A673 (cell line): ENCODE measurements around the gene MICAL3. TPM values are rescaled to one million over a fixed set of nuclear protein-coding genes. Genes with fewer than 3 reads are reported as not detected.

Experiments
- BruUV-seq: library from RNA; stranded (reverse); fragments of 400-500 nt; replicated peaks from 2 replicates; lab custom pipeline; 2021; lab: Mats Ljungman, UMichigan
- CTCF ChIA-PET: fragments of 300-600 bp; sonication (Branson Sonifier 250); formaldehyde crosslinking; loops from one replicate; lab custom pipeline; 2022; ENCODE audit warnings: antibody characterized with exemption; lab: Charles Lee
- POLR2A ChIA-PET: fragments of 300-600 bp; sonication (Branson Sonifier 250); formaldehyde crosslinking; loops from one replicate; lab custom pipeline; 2022; ENCODE audit warnings: antibody characterized with exemption; ENCODE audit not compliant: low non-redundant PET; lab: Charles Lee
- DNase-seq: peaks from one replicate; pipeline ENCODE4 v3.0.0-alpha.2; 2015; ENCODE audit warnings: low spot score
- H3K27ac ChIP-seq: fragments of 200-600 bp; sonication (generic); 2 replicates; pipeline ENCODE4 v1.5.1; 2016; ENCODE audit warnings: mixed run types, low read depth, mild to moderate bottlenecking, mixed read lengths, antibody characterized with exemption, low read length; ENCODE audit not compliant: poor library complexity, severe bottlenecking
- H3K27me3 ChIP-seq: fragments of 200-600 bp; sonication (generic); replicated peaks from 2 replicates; pipeline ENCODE4 v1.6.1; 2017; ENCODE audit warnings: mixed run types, low read depth, mild to moderate bottlenecking, mixed read lengths, antibody characterized with exemption, low read length; ENCODE audit not compliant: insufficient read depth, poor library complexity
- H3K36me3 ChIP-seq: fragments of 200-600 bp; sonication (generic); 2 replicates; pipeline ENCODE4 v1.6.1; 2016; ENCODE audit warnings: mixed run types, mild to moderate bottlenecking, mixed read lengths, antibody characterized with exemption, low read length; ENCODE audit not compliant: insufficient read depth, poor library complexity, severe bottlenecking
- H3K4me1 ChIP-seq: fragments of 200-600 bp; sonication (generic); 2 replicates; pipeline ENCODE4 v1.6.1; 2017; ENCODE audit warnings: mixed run types, mild to moderate bottlenecking, mixed read lengths, antibody characterized with exemption, low read length; ENCODE audit not compliant: insufficient read depth, poor library complexity, severe bottlenecking
- H3K4me3 ChIP-seq: fragments of 200-600 bp; sonication (generic); 2 replicates; pipeline ENCODE4 v1.5.1; 2016; ENCODE audit warnings: low read depth, mixed run types, mild to moderate bottlenecking, mixed read lengths, low read length; ENCODE audit not compliant: poor library complexity, severe bottlenecking
- H3K9me3 ChIP-seq: fragments of 200-600 bp; sonication (generic); 2 replicates; pipeline ENCODE4 v1.6.1; 2016; ENCODE audit warnings: mixed run types, low read depth, mild to moderate bottlenecking, mixed read lengths, antibody characterized with exemption, low read length; ENCODE audit not compliant: poor library complexity, severe bottlenecking
- EZH2 ChIP-seq: fragments of 200-600 bp; sonication (generic); IDR thresholded peaks from 2 replicates; pipeline ENCODE4 v1.6.1; 2017; ENCODE audit warnings: borderline replicate concordance, low read depth, mild to moderate bottlenecking, mixed read lengths, antibody characterized with exemption, low read length; ENCODE audit not compliant: poor library complexity, severe bottlenecking
- intact Hi-C: fragments of 100-400 bp; cut with micrococcal nuclease; formaldehyde crosslinking; loops from one replicate; pipeline ENCODE4 v1.10.0; 2022; ENCODE audit not compliant: unreplicated experiment
- total RNA-seq: library from RNA; stranded (reverse); gene quantifications from 2 replicates; pipeline ENCODE4 v1.2.3, GENCODE V29; 2021
- TF ChIP-seq, protein P1 (sequence below): fragments of 300-800, 200-600 bp; sonication (generic); conservative IDR thresholded peaks from 2 replicates; pipeline ENCODE4 v1.5.1; 2017; ENCODE audit warnings: low read depth, mild to moderate bottlenecking, antibody characterized with exemption, low read length, moderate library complexity, mixed read lengths

MICAL3 gene
- total RNA-seq, 1 experiment from 2014 or later: 63.6 TPM

DNA sequence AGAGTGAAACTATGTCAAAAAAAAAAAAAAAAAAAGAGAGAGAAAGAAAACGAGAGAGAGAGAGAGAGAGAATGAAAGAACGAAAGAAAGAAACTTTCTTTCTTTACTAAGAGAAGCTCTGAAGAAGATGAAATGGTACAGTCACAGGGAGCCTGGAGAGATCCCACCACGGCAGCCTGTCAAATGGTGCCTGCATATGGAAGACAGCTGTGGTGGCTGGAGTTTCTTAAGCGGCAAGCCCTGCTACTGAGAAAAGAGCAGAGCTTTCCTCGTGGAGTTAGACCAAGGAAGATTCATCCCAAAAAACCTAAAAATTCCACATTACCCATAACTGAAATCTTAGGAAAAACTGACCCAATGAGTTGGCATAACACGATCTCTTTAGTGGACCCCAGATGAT lies 66.7 kb downstream of the MICAL3 start:
- Histone ChIP-seq H3K9me3 (no peaks in the 10 kb centered on the region), H3K4me1 (no peaks in the 10 kb centered on the region), H3K27ac (no peak overlapping the region), H3K27me3 (no peaks in the 10 kb centered on the region), H3K4me3 (no peak overlapping the region), H3K36me3 (no peaks in the 10 kb centered on the region)
- TF ChIP-seq, protein P1, sequence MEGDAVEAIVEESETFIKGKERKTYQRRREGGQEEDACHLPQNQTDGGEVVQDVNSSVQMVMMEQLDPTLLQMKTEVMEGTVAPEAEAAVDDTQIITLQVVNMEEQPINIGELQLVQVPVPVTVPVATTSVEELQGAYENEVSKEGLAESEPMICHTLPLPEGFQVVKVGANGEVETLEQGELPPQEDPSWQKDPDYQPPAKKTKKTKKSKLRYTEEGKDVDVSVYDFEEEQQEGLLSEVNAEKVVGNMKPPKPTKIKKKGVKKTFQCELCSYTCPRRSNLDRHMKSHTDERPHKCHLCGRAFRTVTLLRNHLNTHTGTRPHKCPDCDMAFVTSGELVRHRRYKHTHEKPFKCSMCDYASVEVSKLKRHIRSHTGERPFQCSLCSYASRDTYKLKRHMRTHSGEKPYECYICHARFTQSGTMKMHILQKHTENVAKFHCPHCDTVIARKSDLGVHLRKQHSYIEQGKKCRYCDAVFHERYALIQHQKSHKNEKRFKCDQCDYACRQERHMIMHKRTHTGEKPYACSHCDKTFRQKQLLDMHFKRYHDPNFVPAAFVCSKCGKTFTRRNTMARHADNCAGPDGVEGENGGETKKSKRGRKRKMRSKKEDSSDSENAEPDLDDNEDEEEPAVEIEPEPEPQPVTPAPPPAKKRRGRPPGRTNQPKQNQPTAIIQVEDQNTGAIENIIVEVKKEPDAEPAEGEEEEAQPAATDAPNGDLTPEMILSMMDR: no peak
- TF ChIP-seq EZH2: no peak
- no peak for DNase-seq
- ChIA-PET CTCF (no interaction called here), POLR2A (no interaction called here)
- intact Hi-C loops: no loop called here
- no TSS peak for BruUV-seq

DNA sequence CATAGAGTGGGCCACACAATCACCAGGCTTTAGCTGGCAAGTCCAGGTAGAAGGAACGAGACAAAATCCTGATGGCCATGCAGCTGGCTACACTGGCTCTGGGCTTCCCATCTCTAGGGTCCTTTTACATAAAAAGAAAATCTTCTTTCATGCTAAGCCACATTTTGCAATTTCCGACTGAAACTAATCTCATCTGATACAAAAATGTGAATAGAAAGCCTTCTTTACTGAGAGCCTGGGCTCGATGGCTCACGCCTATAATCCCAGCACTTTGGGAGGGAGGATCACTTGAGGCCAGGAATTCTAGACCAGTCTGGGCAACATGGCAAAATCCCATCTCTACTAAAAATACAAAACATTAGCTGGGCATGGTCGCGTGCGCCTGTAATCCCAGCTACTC lies 67.2 kb downstream of the MICAL3 start:
- intact Hi-C loops: no loop called here
- no peak overlapping the region for H3K27ac ChIP-seq
- CTCF ChIA-PET: no interaction called here
- no peaks in the 10 kb centered on the region for H3K4me1 ChIP-seq
- no TSS peak for BruUV-seq
- no peak overlapping the region for H3K4me3 ChIP-seq
- no peaks in the 10 kb centered on the region for H3K9me3 ChIP-seq
- TF ChIP-seq EZH2: no peak
- TF ChIP-seq, protein P1: no peak
- no peak for DNase-seq
- H3K36me3 ChIP-seq: no peaks in the 10 kb centered on the region
- H3K27me3 ChIP-seq: no peaks in the 10 kb centered on the region
- POLR2A ChIA-PET: no interaction called here

DNA sequence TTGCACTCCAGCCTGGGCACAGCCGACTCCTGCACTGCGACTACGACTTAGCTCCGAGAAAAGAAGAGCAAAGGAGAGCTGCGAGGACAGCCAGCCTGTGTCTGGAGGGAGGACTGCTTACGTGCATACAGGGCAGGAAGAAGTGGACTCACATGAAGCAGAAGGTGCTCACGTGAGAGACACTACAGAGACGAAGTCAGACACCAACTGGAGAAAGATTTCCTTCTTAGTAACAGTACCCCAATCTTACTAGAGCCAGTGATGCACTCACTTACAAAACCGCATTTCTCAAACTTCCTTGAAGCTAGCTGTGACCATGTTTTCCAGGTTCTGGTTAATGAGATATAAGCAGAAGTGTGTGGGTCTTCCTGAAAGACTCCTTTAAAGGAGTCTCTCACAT lies 67.7 kb downstream of the MICAL3 start:
- TF ChIP-seq EZH2: no peak
- TF ChIP-seq, protein P1: no peak
- Histone ChIP-seq H3K36me3 (no peaks in the 10 kb centered on the region), H3K27ac (no peak overlapping the region), H3K27me3 (no peaks in the 10 kb centered on the region), H3K4me1 (no peaks in the 10 kb centered on the region), H3K9me3 (no peaks in the 10 kb centered on the region), H3K4me3 (no peak overlapping the region)
- ChIA-PET POLR2A (no interaction called here), CTCF (no interaction called here)
- no peak for DNase-seq
- no TSS peak for BruUV-seq
- intact Hi-C loops: no loop called here
